ENCODE data around the gene WASF3.
"Not testable (repeated sequence)": the region's sequence is repeated elsewhere in the genome, so short reads cannot be mapped to it uniquely, and the experiment has no call there.

WASF3 gene

DNA sequence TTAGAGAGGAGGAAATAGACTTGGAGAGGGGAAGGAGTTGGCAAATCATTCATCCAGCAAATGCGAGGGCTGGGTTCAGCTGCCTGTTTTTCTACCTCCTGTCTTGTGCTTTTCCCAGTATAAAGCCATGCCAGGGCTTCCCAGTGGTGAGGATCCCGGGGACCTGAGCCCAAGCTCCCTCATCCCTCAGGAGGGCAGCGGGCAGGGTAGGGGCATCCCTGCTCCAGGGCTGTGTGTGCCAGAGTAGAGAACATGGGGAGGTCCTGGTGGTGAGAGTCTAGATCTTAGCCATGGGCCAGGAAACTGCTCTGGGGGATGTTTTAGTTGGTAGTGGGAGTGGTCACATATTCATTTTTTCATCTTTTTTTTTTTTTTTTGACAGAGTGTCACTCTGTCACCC, 159.5 kb downstream of the WASF3 start:
- no peak for DNase-seq (ENCODE audit: low read depth)

DNA sequence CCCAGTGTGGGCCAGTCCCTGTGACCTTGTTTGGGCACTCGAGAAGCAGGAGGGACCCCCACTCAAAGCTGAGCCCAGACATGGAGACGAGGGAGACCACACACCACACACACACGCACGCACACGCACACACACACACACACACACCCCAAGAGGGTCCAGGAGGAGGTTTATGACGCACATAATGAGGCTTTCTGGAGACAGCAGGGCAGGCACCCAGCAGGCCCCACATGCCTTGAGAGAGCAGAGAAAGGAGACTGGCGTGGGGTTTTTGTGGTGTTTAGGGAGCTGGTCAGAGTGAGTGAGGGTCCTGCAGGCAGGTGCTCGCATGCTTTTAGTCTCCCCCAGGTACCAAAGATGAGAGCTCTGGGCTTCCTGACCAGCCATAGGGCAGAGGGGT, 160.7 kb downstream of the WASF3 start:
- no peak for DNase-seq (ENCODE audit: low read depth)

DNA sequence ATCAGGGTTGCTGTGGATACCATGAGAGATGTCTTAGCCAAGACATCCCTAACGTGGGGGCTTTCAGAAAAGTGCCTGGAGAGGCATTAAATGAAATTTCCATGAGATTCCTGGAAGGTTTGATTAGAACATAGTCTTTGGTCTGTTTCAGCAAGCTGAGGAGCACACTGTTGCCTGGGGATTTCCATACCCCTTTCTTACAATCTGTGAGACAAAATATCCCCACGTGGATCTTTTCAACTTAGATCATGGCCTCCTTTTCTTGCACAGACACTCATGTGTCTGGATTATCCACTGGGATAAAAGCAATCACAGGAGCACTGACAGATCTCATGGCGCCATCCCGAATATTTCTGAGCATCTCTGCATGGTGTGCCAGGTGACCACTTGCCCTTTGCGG, 161.4 kb downstream of the WASF3 start:
- no peak for DNase-seq (ENCODE audit: low read depth)

DNA sequence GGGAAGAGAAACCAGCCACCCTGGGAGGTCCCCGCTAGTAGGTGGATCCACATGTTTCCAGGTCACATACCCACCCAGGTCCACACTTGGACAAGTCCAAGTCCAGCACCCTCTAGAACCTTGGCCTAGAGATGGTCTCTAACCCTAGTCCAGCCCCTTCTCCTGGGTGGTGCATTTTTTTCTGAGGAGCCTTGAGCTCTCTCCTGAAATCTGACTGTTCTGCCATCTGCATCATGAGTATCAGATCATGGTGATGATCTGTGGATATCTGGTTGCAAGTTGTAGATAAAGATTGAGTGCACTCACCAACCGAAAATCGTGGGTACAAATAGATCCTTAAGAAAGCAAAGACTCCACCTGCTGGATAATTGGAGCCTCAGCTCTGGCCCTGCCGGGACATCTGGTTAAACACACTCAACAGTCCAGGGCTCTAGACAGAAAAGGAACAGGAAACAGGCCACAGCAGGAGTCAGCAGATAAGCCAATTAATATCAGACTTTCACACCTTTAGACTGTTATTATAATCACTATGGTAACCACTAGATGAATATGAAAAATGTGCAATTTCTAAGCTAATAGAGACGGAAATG, 162.0 kb downstream of the WASF3 start:
- DNase-seq (ENCODE audit: low read depth) = no peak

DNA sequence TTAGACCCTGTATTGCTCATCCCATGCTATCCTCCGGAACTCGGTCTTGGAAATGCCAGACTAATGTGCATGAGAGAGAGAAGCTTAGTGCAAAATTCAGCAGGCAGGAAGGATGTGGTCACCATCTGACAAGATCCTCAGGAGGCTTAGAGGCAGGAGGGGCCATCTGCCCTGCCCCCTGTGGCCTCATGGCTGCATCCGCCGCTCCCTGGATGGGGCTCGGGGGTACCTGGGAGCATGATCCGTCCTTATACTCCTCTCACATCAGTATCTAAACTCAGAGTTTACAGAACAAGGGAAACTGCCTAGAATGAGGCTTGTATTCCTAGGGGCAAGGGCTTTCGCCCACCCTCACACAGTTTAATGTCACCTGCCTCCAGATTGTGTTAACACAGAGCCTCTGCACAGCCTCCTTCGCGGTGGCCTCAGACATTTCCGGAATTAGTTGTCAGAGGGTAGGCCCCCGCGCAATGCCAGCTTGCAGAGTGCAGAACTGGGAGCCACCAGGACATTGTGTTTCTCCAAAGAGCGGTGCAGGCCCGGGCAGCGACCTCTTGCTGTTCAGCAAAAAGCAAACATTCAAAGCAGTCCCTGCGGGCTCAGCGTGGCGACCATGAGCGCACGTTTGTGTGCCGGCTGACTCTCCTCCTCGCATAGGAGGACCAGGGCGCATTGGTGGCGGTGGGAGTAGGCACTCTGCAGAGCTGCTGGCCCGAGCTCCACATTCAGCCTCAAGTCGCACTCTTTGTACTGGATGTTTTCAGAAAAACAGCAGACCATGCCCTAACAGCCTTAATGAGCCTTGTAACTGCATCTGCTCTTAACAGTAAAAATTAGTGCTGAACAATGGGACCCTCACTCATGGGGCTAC, 164.0 kb downstream of the WASF3 start:
- DNase-seq (ENCODE audit: low read depth) = no peak

DNA sequence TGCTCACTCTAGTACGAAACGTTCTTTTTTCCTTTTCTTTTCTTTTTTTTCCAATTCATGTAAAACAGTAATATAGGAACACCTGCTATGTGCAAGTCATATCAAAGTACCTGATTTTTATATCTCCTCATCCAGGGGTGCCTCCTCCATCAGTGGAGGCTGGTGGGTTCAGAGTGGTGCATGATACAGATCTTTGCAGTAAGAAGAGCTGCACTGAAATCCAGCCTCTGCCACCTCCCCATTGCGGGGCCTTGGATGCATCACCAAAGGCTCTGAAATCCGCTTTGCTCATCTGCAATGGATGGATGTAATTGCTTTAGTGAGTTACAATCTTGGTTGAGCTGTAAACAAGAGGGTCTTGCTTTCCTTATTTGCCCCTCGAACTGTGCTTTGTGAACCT, 164.8 kb downstream of the WASF3 start:
- DNase-seq (ENCODE audit: low read depth) = no peak

DNA sequence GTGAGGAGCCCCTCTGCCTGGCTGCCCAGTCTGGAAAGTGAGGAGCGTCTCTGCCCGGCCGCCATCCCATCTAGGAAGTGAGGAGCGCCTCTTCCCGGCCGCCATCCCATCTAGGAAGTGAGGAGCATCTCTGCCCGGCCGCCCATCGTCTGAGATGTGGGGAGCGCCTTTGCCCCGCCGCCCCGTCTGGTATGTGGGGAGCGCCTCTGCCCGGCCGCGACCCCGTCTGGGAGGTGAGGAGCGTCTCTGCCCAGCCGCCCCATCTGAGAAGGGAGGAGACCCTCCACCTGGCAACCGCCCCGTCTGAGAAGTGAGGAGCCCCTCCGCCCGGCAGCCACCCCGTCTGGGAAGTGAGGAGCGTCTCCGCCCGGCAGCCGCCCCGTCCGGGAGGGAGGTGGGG, 166.1 kb downstream of the WASF3 start:
- DNase-seq (ENCODE audit: low read depth) = not testable (repeated sequence)

DNA sequence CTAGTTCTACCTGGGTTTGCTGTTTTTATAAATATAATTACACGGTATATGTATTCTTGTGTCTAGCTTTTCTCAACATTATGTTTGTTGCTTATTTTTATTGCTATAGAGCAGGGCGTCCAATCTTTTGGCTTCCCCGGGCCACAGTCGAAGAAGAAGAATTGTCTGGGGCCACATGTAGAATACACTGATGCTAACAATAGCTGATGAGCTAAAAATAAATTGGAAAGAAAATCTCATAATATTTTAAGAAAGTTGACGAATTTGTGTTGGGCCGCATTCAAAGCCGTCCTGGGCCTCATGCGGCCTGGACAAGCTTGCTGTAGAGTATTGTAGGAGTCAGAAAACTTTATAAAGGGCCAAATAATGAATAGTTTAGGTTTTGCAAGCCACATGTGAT, 169.2 kb downstream of the WASF3 start:
- no peak for DNase-seq (ENCODE audit: low read depth)

DNA sequence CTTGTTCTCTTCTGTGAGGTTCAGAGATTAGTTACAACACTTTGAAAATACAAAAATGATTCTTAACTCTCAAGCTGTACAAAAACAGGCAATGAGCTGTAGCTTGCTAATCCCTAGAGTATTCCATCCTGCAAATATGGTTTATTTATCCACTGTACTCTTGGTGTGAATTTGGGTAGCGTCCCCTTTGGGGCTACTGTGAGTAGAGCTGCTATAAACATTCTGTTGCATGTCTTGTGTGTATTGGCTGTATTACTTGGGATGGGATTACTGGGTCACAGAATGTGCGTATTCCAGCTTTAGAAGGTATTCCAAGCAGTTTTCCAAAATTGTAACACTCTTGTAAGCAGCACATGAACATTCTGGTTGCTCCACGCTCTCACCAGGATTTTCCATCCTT, 169.6 kb downstream of the WASF3 start:
- DNase-seq (ENCODE audit: low read depth) = no peak

DNA sequence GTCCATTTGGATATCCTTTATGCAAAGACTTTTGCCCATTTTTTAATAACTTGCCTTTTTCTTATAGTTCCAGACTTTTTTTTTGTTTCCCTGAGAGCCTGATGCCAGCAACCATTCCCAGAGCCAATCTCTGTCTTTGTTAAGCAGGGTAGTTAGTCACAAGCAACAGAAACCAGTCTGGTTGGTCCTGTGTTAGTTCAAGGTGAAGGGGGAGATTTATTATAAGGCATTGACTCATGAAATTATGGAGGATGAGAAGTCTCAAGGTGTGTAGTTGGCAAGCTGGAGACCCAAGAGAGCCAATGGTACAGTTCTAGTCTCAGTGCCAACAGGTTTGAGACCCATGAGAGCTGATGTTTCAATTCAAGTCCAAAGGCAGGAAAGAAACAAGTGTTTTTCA, 170.2 kb downstream of the WASF3 start:
- DNase-seq (ENCODE audit: low read depth) = no peak

DNA sequence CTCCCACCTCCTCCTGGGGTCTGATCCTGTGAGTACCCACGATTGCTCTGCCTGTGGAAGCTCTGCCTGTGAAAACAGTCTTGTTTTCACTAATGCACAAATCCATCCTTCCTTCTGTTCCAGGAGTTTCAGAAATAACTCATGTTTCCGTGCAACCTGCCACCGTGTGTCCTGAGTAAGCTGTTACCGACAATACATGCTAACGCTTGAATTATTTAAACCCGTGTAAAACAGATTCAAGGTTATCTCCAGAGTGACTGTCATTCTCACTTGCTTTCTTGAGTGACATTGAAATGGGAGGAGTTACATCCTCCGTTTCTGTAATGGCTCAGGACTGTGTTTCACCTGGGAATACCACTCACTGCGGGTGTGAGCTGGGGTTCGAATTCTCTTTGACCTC, 178.2 kb downstream of the WASF3 start:
- DNase-seq (ENCODE audit: low read depth) = no peak

All from stimulated activated CD4-positive, alpha-beta T cell treated with anti-CD3 and anti-CD28 coated beads, Interleukin-2, amount 100 ng/mL, for 4 hours (primary cell).